Kidney epithelial cell (primary cell): ENCODE data around the gene ATP5PO. TPM values are rescaled to one million over a fixed set of nuclear protein-coding genes. Genes with fewer than 3 reads are reported as not detected.

ENCODE experiments used
- DNase-seq: peaks from one replicate; pipeline ENCODE4 v3.0.0-alpha.2; 2010; ENCODE audit warnings: low read depth
- H3K27me3 ChIP-seq: 2 replicates; pipeline ENCODE4 v1.6.0; 2011; ENCODE audit warnings: low read length; ENCODE audit not compliant: control insufficient read depth, insufficient read depth
- H3K36me3 ChIP-seq: 2 replicates; pipeline ENCODE4 v1.5.1; 2011; ENCODE audit warnings: low read length; ENCODE audit not compliant: control insufficient read depth, insufficient read depth
- H3K4me3 ChIP-seq: 2 replicates; pipeline ENCODE4 v1.5.1; 2011; ENCODE audit warnings: low read depth, mild to moderate bottlenecking, control low read depth, low read length
- total RNA-seq: library from RNA; depleted of rRNA; stranded (reverse); fragments of >200 nt; gene quantifications from 2 replicates; pipeline ENCODE4 v1.2.3, GENCODE V29; 2015
- TF ChIP-seq, protein P1 (sequence below): IDR thresholded peaks from 2 replicates; pipeline ENCODE4 v1.5.1; 2011; ENCODE audit warnings: mild to moderate bottlenecking, moderate library complexity, low read length, control low read depth, inconsistent platforms; ENCODE audit not compliant: insufficient read depth, poor library complexity, severe bottlenecking

ATP5PO gene
- total RNA-seq, 1 donor from 2014 or later, result 286 TPM

DNA sequence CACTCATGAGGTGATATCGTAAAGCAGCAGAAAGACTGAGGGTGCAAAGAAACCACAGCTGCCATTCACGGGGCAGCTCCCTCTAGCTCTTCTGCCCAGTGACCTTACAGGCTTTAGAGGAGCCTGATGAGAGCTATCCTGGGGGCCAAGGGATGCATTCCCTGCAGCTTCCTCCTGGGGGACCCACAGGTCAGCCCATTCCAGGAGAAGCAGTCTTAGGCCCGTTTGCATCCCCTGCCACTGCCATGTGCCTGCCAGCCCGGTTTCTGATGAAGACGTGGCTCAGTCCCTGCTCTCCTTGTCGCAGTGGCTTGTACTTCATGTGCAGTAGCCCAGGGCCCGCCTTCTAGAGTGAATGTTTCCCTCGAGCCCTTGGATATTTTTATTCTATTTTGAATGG lies 22.8 kb downstream of the ATP5PO start:
- TF ChIP-seq, protein P1, sequence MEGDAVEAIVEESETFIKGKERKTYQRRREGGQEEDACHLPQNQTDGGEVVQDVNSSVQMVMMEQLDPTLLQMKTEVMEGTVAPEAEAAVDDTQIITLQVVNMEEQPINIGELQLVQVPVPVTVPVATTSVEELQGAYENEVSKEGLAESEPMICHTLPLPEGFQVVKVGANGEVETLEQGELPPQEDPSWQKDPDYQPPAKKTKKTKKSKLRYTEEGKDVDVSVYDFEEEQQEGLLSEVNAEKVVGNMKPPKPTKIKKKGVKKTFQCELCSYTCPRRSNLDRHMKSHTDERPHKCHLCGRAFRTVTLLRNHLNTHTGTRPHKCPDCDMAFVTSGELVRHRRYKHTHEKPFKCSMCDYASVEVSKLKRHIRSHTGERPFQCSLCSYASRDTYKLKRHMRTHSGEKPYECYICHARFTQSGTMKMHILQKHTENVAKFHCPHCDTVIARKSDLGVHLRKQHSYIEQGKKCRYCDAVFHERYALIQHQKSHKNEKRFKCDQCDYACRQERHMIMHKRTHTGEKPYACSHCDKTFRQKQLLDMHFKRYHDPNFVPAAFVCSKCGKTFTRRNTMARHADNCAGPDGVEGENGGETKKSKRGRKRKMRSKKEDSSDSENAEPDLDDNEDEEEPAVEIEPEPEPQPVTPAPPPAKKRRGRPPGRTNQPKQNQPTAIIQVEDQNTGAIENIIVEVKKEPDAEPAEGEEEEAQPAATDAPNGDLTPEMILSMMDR, result no peak
- Histone ChIP-seq H3K27me3 (no peaks in the 10 kb centered on the region), H3K4me3 (no peak overlapping the region), H3K36me3 (no peaks in the 10 kb centered on the region)
- DNase-seq, result no peak

DNA sequence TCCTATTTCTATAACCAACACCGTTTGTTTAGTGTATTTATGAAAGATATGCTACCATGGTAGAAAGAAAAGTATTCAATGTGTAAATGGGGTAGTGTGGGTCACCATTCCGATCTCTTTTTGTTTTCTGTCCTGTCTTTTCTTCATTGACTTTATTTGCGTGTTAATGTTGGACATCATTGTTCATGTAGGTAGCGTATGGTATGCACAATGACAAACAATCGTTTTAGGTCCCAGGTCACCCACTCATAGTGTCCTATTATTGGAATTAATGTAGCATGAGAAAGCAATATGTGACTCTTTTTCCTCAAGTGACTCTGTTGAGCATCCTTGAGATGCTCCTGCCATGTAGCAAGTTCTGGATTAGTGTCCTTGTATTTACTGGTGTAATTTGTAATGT lies 25.4 kb downstream of the ATP5PO start:
- TF ChIP-seq, protein P1, result no peak
- DNase-seq, result no peak
- Histone ChIP-seq H3K27me3 (no peaks in the 10 kb centered on the region), H3K36me3 (no peaks in the 10 kb centered on the region), H3K4me3 (no peak overlapping the region)

DNA sequence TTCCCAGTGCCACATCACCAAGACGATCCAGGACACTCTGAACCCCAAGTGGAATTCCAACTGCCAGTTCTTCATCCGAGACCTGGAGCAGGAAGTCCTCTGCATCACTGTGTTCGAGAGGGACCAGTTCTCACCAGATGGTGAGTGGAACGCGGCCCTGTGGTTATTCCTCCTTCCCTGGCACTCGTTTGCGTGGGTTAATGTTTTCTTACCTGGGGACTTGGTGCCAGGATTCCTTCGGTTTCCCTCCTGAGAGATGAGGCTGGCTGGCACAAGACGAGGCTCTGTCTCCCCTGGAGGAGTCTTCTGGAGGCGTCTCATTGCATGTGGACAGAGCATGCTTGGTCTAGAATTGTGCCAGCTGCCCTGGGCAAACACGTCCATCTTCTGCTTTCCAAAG lies 29.3 kb downstream of the ATP5PO start:
- H3K27me3 ChIP-seq, result no peaks in the 10 kb centered on the region
- no peak for DNase-seq
- H3K36me3 ChIP-seq, result no peaks in the 10 kb centered on the region
- H3K4me3 ChIP-seq, result no peak overlapping the region
- TF ChIP-seq, protein P1, result no peak

DNA sequence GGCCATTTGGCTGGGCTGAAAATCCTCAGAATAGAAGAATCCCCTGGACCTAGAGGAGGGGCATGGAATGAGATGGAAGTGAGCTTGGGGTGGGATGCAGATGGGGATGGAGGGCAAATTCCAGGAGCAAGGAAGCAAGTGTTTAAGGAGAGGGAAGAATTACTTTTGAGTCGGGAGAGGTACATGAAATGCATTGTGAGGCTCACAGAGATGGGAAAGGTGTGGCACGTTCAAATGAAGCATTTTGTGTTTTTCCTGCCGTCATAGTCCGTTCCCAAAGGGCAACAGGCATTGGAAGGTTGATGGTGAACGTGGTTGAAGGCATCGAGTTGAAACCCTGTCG lies 30.5 kb downstream of the ATP5PO start:
- TF ChIP-seq, protein P1, result no peak
- Histone ChIP-seq H3K36me3 (no peaks in the 10 kb centered on the region), H3K27me3 (no peaks in the 10 kb centered on the region), H3K4me3 (no peak overlapping the region)
- no peak for DNase-seq

DNA sequence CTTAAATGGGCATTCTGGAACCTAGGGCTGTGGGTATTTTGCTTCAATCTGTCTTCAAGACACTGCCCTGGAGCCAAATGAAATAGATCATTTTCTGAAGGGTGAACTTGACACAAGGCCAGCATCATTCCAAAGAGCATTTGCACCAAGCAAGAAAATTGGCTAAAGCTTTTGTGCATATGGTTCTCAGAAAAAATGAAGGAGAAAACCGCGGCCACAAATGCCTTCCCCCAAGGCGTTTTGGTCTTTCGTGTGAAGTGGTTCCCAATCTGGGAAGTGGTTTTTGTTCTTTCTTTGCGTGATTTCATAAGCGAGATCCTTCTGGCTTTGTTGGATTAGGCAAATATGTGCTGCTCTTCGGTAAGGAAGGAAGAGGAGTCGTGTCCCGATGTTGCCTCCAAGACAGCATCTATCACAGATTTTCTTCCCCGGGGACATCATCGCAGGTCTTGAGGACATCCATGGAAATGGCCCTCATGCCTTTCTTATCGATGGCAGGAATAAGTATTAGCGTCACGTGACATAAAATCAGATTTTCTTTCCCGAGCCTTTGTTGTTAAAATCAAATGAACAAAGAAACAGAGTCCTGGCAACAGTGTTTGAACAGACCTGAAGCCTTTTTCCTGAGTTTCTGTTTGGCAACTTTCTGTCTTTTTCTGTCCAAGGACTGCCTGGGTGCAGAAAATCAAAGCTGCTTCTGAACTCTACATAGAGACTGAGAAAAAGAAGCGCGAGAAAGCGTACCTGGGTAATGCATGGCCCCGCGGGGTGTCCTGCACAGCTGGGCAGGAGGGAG lies 31.0 kb downstream of the ATP5PO start:
- Histone ChIP-seq H3K27me3 (no peaks in the 10 kb centered on the region), H3K4me3 (no peak overlapping the region), H3K36me3 (no peaks in the 10 kb centered on the region)
- TF ChIP-seq, protein P1, result no peak
- no peak for DNase-seq

DNA sequence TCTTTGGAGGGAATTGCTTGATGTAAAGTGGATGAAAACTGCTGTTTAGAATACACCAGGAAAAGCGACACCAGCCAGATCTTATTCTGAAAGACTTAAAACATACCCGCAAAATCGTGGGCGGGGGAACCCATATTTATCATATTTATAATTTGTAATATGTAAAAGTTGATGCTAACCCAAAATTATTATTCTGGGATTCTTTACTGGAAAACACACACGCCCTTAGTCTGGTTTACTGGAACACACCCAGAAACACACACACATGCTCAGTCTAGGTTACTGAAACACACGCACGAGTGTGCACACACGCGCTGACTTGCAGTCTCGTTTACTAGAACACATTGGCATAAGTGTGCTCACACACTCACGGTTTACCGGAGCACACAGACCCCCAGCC lies 32.5 kb downstream of the ATP5PO start:
- Histone ChIP-seq H3K4me3 (no peak overlapping the region), H3K27me3 (no peaks in the 10 kb centered on the region), H3K36me3 (no peaks in the 10 kb centered on the region)
- no peak for DNase-seq
- TF ChIP-seq, protein P1, result no peak
